Neural cell (in vitro differentiated cells): ENCODE data around the gene TRMT1L. TPM values are rescaled to one million over a fixed set of nuclear protein-coding genes. Genes with fewer than 3 reads are reported as not detected.

ENCODE experiments used
- H2AFZ ChIP-seq: fragments of 200-600, 300-800 bp; sonication (generic), shearing (Covaris generic); 2 replicates; pipeline ENCODE4 v1.6.0; 2014; ENCODE audit warnings: low read depth, mild to moderate bottlenecking, antibody characterized with exemption, low read length, moderate library complexity
- H3F3A ChIP-seq: fragments of 200-600 bp; shearing (Covaris generic); 2 replicates; pipeline ENCODE4 v1.6.1; 2016; ENCODE audit warnings: mild to moderate bottlenecking, moderate library complexity, mixed read lengths, antibody characterized with exemption, low read length; ENCODE audit not compliant: insufficient read depth, poor library complexity, severe bottlenecking
- H3K27ac ChIP-seq: fragments of 200-600, 300-800 bp; sonication (generic), shearing (Covaris generic); 2 replicates; pipeline ENCODE4 v1.5.1; 2014; ENCODE audit warnings: mild to moderate bottlenecking, low read length, moderate library complexity
- H3K27me3 ChIP-seq: fragments of 300-800, 200-600 bp; sonication (generic), shearing (Covaris generic); 2 replicates; pipeline ENCODE4 v1.6.0; 2014; ENCODE audit warnings: mild to moderate bottlenecking, low read depth, low read length, moderate library complexity; ENCODE audit not compliant: insufficient read depth
- H3K36me3 ChIP-seq: fragments of 300-800, 200-600 bp; sonication (generic), shearing (Covaris generic); 2 replicates; pipeline ENCODE4 v1.5.1; 2014; ENCODE audit warnings: mild to moderate bottlenecking, antibody characterized with exemption, low read length, moderate library complexity; ENCODE audit not compliant: insufficient read depth
- H3K4me2 ChIP-seq: fragments of 300-800, 200-600 bp; sonication (generic), shearing (Covaris generic); 2 replicates; pipeline ENCODE4 v1.6.0; 2014; ENCODE audit warnings: mild to moderate bottlenecking, low read length
- H3K4me3 ChIP-seq: fragments of 300-800, 200-600 bp; sonication (generic), shearing (Covaris generic); 2 replicates; pipeline ENCODE4 v1.5.1; 2014; ENCODE audit warnings: mild to moderate bottlenecking, low read length, moderate library complexity
- H3K79me2 ChIP-seq: fragments of 200-600 bp; shearing (Covaris generic); replicated peaks from 2 replicates; pipeline ENCODE4 v1.6.0; 2014; ENCODE audit warnings: mild to moderate bottlenecking, low read length, moderate library complexity; ENCODE audit not compliant: insufficient read depth
- H3K9ac ChIP-seq: fragments of 300-800, 200-600 bp; sonication (generic), shearing (Covaris generic); 2 replicates; pipeline ENCODE4 v1.6.1; 2016; ENCODE audit warnings: mild to moderate bottlenecking, low read length, mixed read lengths
- H3K9me2 ChIP-seq: fragments of 200-600 bp; shearing (Covaris generic); 2 replicates; pipeline ENCODE4 v1.6.1; 2016; ENCODE audit warnings: mild to moderate bottlenecking, low read length, mixed read lengths; ENCODE audit not compliant: insufficient read depth
- H3K9me3 ChIP-seq: fragments of 200-600, 300-800 bp; sonication (generic), shearing (Covaris generic); 2 replicates; pipeline ENCODE4 v1.6.1; 2016; ENCODE audit warnings: mild to moderate bottlenecking, mixed run types, low read length, moderate library complexity, mixed read lengths
- H4K20me1 ChIP-seq: fragments of 200-600 bp; shearing (Covaris generic); 2 replicates; pipeline ENCODE4 v1.6.1; 2016; ENCODE audit warnings: mild to moderate bottlenecking, mixed run types; ENCODE audit not compliant: insufficient read depth
- CTCF ChIP-seq: fragments of 450-650 bp; IDR thresholded peaks from 2 replicates; pipeline ENCODE4 v1.5.1; 2014; ENCODE audit warnings: antibody characterized with exemption, mild to moderate bottlenecking, moderate library complexity; ENCODE audit not compliant: poor library complexity, severe bottlenecking
- EP300 ChIP-seq: fragments of 450-650 bp; conservative IDR thresholded peaks from 2 replicates; pipeline ENCODE4 v1.6.1; 2014; ENCODE audit warnings: antibody characterized with exemption, mild to moderate bottlenecking, moderate library complexity; ENCODE audit not compliant: poor library complexity, severe bottlenecking
- EZH2 ChIP-seq: fragments of 200-600, 300-800 bp; shearing (Covaris generic), sonication (generic); IDR thresholded peaks from 2 replicates; pipeline ENCODE4 v1.6.1; 2014; ENCODE audit warnings: antibody characterized with exemption, low read length, borderline replicate concordance, mild to moderate bottlenecking; ENCODE audit not compliant: insufficient read depth, poor library complexity, severe bottlenecking
- MXI1 ChIP-seq: fragments of 450-650 bp; conservative IDR thresholded peaks from 2 replicates; pipeline ENCODE4 v1.6.1; 2014; ENCODE audit warnings: antibody characterized with exemption, mild to moderate bottlenecking; ENCODE audit not compliant: poor library complexity, severe bottlenecking
- POLR2AphosphoS5 ChIP-seq: IDR thresholded peaks from 2 replicates; pipeline ENCODE4 v1.6.1; 2012
- RAD21 ChIP-seq: fragments of 450-650 bp; conservative IDR thresholded peaks from 2 replicates; pipeline ENCODE4 v1.6.1; 2014; ENCODE audit warnings: antibody characterized with exemption, mild to moderate bottlenecking, moderate library complexity
- REST ChIP-seq: IDR thresholded peaks from 2 replicates; pipeline ENCODE4 v1.6.1; 2012; ENCODE audit warnings: borderline replicate concordance
- SMC3 ChIP-seq: fragments of 450-650 bp; conservative IDR thresholded peaks from 2 replicates; pipeline ENCODE4 v1.6.1; 2014; ENCODE audit warnings: antibody characterized with exemption, mild to moderate bottlenecking, moderate library complexity; ENCODE audit not compliant: poor library complexity
- TAF1 ChIP-seq: IDR thresholded peaks from 2 replicates; pipeline ENCODE4 v1.6.1; 2012; ENCODE audit warnings: low read depth
- polyA plus RNA-seq: library from polyadenylated mRNA; depleted of rRNA; stranded (reverse); fragments of >200 nt; gene quantifications from 2 replicates; pipeline ENCODE4 v1.2.3, GENCODE V29; 2014

Gene TRMT1L
- polyA plus RNA-seq, 1 donor from 2014 or later: 9.7 TPM

GRCh38 chr1:185094761-185095160 lies 62.0 kb downstream of the TRMT1L start:
- no peak overlapping the region for H3K27ac ChIP-seq
- H3K4me3 ChIP-seq: no peak overlapping the region
- H3K9me2 ChIP-seq: no peaks in the 10 kb centered on the region
- no peak overlapping the region for H3K9ac ChIP-seq
- no peaks in the 10 kb centered on the region for H3K9me3 ChIP-seq
- H3K36me3 ChIP-seq: peaks cover 12% of the 10 kb centered on the region
- no peaks in the 10 kb centered on the region for H3K27me3 ChIP-seq
- TF ChIP-seq SMC3 (no peak), MXI1 (no peak), CTCF (no peak), EP300 (no peak), EZH2 (no peak), RAD21 (no peak), REST (no peak), POLR2AphosphoS5 (no peak), TAF1 (no peak)
- no peaks in the 10 kb centered on the region for H3K79me2 ChIP-seq
- H2AFZ ChIP-seq: no peak overlapping the region
- no peak overlapping the region for H3K4me2 ChIP-seq
- H4K20me1 ChIP-seq: no peaks in the 10 kb centered on the region
- H3F3A ChIP-seq: no peaks in the 10 kb centered on the region

- peaks cover 5% of the 10 kb centered on the region for H3K36me3 ChIP-seq
- no peaks in the 10 kb centered on the region for H3K9me3 ChIP-seq
- no peak overlapping the region for H3K4me2 ChIP-seq
- H3K4me3 ChIP-seq: no peak overlapping the region
- H3K27me3 ChIP-seq: no peaks in the 10 kb centered on the region
- no peak overlapping the region for H3K9ac ChIP-seq
- TF ChIP-seq EZH2: no peak
- TF ChIP-seq RAD21: no peak
- TF ChIP-seq TAF1: no peak
- no peak for TF ChIP-seq EP300
- no peak for TF ChIP-seq SMC3
- no peak for TF ChIP-seq MXI1
- no peak for TF ChIP-seq POLR2AphosphoS5
- TF ChIP-seq CTCF: no peak
- TF ChIP-seq REST: no peak
- no peak overlapping the region for H3K27ac ChIP-seq
- no peaks in the 10 kb centered on the region for H3F3A ChIP-seq
- no peak overlapping the region for H2AFZ ChIP-seq
- H4K20me1 ChIP-seq: no peaks in the 10 kb centered on the region
- H3K9me2 ChIP-seq: no peaks in the 10 kb centered on the region
- H3K79me2 ChIP-seq: peaks cover 10% of the 10 kb centered on the region
Observed at GRCh38 chr1:185091480-185091879, 65.3 kb downstream of the TRMT1L start.
